Measurements from ENCODE around the gene ZNF662.
"Not testable (repeated sequence)": the region's sequence is repeated elsewhere in the genome, so short reads cannot be mapped to it uniquely, and the experiment has no call there.

Gene ZNF662

DNA sequence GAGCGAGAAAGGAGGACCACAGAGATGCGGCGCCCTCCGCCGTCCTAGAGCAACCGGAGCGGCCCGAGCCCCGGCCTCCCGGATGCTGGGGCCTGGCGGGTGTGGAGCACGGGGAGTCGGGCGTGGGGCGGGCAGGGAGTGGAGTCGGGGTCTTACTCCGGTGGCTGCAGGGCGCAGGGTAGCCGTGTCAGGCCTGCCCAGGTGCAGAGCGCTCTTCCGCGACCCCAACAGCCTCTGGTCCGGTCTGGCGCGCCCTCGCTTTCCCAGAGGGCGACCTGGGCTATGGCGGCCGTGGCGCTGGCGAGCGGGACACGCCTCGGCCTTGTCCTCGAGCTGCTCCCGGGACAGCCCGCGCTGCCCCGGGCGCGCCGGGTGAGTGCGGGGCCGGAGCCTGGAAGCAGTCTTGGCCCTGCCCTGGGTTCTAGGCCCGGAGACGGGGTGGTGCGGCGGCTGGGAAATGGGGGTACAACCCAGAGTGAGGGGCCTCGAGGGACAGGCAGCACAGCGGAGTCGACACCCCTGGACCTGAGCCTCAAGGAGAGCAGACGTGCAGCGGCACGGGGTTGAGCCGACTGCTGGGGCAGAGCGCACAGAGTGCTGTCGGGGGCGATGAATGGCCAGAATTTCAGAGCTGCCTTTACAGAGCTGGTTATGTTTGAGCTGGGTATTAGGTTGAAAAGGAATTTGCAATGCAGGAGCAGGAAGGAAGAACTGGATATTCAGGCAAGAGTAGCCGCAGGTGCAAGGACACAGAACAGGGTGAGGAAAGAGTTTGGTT lies at the start of gene ZNF662:
TSS of gene ZNF662 (plus strand) at position 73 of the 778 bp plus-strand sequence. CDS start 1,973 bp downstream, outside the sequence.
- DNase-seq, result peak in 1 of 2 donors; percentile 49

DNA sequence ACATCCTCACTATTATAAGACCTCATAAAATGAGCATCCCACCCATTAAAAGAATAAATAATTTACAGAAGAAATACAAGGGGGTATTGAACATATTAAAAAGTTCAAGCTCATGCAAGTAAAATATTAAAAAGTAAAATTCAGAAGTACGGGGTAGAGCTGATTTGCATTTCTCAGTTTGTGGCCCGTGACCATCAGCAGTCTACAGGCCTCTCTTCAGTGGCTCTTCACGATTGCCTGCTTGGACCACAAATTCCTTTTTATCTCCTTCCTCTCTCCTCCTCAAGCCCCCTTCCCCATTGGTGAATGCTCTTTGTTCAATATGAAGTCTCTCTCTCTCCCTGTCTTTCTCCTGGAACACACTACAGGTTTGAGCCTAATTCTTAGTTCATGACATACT lies 49.4 kb upstream of the ZNF662 start:
- no peak for DNase-seq

DNA sequence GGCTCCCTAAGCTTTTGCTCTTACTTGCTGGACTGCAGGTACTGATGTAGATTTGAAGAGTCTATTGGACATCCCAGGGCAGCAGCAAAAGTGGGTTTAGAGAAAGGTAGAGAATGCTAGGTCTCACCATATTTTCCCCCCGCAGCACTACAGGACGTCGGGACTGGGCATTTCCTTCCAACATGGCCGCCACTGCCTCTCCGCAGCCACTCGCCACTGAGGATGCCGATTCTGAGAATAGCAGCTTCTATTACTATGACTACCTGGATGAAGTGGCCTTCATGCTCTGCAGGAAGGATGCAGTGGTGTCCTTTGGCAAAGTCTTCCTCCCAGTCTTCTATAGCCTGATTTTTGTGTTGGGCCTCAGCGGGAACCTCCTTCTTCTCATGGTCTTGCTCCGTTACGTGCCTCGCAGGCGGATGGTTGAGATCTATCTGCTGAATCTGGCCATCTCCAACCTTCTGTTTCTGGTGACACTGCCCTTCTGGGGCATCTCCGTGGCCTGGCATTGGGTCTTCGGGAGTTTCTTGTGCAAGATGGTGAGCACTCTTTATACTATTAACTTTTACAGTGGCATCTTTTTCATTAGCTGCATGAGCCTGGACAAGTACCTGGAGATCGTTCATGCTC lies 41.5 kb upstream of the ZNF662 start:
- DNase-seq, result no peak

DNA sequence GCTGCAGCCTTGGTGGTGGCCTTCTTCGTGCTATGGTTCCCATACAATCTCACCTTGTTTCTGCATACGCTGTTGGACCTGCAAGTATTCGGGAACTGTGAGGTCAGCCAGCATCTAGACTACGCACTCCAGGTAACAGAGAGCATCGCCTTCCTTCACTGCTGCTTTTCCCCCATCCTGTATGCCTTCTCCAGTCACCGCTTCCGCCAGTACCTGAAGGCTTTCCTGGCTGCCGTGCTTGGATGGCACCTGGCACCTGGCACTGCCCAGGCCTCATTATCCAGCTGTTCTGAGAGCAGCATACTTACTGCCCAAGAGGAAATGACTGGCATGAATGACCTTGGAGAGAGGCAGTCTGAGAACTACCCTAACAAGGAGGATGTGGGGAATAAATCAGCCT lies 40.7 kb upstream of the ZNF662 start:
- DNase-seq, result no peak

DNA sequence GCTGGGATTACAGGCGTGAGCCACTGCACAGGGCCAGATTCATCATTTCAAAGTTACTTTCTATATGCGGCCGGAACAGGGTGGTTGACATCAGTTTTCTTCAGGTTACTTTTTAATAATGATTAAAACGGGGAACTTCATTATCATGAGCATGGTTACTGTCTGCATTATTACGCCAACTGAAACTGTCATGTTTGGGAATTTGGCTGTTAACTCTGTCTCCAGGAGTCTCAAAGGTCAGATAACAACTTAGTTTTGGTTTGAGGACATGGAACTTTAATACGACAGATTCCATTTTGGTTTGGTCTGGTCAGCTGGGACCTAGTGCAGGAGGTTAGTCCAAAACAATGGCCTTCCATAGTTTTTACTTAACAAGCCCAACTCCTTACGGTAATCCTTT lies 38.8 kb upstream of the ZNF662 start:
- no peak for DNase-seq

DNA sequence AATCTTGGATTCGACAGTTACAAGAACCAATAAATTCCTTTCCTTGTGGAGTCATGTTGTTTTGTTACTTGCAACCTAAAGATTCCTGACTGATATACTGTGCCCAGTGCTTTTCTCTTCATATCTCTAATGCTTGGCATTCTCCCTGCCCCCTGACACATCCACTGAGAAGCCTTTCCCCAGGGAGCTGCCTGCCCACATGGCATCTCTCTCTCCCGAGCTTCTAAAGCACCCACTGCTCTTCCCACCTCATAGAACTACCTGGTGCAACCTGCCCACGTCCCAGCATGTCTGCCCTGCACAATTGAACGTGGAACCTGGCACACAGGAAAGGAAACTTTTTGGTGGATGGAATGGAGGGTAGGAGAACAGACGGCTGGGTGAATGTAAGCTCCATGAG lies 37.1 kb upstream of the ZNF662 start:
- no peak for DNase-seq

DNA sequence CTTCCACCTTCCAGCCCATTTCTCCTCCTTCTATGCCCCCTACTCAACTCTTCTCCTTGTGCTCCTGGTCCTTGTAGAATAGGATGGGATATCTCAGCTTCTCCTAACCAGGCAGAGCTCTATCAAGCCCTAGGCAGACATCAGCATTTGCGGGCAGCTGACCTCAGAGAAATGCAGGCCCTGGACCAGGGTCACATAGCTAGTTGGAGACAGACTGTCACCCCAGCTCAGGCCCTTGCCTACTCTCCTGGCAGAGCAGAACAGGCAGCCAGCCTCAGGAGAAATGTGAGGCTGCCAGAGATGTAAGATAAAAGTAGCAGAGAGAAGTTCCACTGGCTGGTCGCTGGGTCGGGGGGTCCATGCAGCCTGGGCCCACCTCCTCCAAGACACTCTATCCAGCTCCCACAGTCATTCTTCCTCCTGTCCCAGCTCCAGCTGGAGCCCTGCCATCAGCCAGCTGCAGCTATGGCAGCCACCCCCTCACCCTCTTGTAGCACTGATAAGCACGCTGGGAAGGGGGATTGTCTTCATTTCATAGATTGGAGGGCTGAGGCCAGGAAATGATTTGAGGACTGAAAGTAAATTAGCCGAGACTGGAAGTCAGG lies 34.2 kb upstream of the ZNF662 start:
- no peak for DNase-seq

DNA sequence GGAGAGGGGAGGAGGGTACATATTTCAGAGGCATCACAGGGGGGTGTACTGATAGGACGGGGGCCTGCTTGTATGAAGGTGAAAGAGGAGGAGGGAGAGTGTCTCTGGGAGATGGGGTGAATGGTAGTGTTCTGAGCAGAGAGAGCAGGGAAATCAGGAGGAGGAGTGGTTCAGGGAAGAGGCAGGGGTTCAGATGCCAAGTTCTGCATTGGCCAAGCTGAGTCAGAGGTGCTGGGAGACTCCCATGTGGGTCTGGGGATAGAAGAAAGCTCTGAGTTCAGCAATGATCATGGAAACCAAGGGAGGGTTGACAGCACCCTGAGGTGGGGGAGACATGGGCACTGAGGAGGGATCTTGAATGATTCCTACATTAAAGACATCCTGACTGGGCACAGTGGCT lies 33.2 kb upstream of the ZNF662 start:
- no peak for DNase-seq

DNA sequence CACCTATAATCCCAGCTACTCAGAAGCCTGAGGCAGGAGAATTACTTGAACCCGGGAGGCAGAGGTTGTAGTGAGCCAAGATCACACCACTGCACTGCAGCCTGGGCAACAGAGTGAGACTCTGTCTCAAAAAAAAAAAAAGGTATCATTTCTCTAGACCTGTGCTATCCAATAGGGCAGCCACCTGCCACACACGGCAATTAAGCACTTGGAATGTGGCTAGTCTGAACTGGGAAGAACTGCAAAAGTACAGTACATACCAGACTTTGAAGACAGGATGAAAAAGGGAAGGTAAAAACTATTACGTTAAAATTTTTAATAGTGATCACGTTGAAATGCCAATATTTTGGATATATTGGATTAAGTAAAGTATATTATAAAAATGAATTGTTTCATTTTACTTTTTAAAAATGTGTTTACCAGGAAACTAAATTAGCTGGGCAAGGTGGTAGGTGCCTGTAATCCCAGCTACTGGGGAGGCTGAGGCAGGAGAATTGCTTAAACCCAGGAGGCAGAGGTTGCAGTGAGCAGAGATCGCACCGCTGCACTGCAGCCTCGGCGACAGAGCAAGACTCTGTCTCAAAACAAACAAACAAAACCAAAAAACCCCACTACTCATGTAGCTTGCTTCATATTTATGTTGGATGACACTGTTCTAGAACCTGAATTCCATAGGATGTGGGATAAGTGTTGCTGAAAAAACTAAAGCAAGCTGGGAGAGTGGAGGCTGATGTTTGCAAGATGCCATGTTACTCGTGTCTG lies 32.5 kb upstream of the ZNF662 start:
- no peak for DNase-seq

DNA sequence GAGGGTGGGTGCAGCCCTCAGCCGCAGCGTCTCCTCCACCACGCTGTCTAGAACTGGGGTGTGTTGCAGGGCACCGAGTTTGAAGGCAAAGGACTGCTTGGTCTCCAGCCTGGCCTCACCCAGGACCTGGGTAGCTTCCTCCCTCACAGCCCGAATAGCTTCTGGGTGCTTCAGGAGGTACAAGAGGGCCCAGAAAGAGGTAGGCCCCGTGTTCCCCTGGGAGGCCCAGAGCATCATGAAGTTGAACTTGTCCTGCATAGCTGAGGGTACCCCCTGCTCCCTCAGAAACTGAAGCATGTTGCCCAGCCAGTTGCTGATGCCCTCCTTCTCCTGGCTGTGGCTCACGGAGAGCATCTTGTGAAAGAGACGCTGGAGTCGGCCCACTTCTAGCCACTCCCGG lies 31.2 kb upstream of the ZNF662 start:
- no peak for DNase-seq

DNA sequence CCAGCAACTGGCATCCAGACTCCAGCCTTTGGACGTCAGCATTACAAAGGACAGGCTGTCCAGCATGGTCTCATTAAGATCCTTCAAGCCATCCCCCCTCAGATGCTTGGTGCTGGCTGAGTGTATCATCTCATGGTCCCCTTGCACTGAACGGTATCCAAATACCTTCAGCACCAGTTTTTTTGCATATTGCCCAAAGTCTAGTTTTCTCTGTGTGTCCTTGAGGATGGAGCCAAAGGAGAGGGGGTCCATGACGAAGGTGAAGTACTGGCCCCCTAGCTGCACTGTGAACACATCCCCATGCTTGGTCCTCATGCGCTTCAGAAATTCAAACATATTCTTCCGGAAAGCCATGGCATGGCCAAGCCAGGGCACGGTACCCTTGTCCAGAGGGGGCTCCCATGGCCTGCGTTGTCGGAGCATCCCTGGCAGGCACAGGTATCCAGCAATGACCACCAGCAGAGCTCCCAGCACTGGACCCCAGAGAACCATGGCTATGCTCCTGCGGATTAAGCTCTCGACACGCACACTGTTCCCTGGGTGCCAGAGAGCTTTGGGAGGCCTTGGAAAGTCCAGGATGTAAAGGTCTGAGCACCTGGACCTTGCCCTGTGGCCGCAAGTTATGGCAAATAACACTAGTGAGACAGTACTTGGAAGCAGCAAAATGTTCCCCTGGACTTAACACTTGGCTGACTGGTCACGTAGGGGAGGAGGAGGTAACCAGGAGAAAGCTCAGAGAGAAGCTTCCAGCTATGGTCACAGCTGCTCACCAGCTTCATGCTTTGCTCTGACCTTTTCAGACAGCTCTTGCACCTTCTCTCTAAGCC lies 30.4 kb upstream of the ZNF662 start, which contains the start of gene CYP8B1:
TSS of gene CYP8B1 (minus strand) at position 555 of the 827 bp plus-strand sequence. CDS start at position 492, 63 bp downstream.
- no peak for DNase-seq

DNA sequence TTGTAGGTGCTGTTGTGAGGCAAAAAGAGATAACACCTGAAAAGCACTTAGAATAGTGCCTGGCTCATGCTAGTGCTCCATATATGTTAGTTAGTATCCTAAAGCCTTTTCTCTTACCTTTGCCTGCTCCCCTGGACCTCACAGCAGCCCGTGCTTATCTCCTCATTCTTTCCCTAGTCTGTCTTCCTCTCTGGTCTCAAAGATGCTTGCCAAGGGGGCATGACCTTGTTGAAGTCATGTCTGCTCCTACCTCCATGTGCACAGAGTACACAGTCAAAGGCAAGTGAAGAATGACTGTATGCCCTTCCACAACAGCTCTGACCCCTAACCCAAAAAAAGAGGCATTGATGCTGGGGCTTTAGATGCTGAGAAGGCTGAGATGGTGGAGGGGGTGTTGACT lies 29.5 kb upstream of the ZNF662 start:
- DNase-seq, result no peak

DNA sequence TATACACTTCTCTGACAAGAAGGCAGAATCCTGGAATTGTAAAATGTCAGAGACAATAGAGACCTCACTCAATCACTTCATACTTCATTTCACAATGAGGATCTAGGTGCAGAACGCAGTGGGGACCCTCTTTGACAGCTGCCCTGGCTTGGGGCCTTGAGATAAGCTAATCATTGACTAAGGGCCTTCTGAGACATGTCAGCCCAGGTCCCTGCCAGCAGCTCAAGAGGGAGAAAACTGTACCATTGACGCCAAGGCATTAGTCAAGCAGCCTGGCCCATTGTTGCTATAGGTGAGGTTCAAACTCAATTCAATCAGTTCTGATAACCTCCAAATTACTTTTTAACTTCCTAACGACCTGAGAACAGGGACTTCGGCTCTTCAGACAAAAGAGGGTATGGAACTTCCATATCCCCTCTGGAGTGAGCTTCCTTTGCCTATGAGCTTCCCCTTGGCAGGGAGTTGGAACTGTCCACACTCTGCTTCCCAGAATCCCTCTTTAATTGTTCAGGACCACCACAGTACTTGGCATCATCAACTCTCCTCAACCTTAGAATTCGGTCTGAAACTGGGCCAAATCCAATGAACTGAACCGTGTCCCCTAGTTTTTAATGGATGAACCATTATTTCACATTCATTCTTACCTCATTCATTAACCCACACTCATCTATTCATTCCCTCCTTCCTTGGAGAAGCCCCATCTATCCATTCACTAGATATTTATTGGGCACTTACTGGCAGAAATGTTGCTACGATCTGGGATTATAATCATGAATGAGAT lies 28.8 kb upstream of the ZNF662 start:
- DNase-seq, result no peak

DNA sequence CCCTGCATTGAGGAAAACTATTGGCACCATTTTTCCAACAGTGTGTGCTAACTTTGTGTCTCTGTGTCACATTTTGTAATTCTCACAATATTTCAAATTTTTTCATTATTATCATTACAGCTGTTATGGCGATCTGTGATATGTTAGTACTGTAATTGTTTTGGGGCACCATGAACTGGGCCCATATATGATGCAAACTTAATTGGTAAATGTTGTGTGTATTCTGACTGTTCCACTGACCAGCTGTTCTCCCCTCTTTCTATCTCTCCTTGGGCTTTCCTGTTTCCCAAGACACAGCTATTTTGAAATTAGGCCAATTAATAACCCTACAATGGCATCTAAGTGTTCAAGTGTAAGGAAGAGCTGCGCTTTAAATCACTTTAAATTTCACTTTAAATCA lies 28.1 kb upstream of the ZNF662 start:
- DNase-seq, result no peak

DNA sequence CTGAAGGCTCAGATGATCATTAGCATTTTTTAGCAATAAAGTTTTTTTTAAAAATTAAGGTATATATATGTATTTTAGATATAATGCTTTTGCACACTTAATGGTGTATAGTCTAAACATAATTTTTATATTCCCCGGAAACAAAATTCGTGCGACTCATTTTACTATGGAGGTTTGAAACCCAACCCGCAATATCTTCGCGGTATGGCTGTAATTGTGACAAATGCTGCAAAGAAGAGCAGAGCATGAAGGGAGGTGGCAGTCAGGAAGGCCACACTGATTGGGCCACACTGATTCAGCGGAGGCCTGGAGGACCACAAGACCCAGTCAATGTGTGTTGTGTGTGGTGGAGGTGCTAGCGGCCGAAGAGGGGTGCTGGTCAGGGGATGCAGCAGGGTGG lies 25.8 kb upstream of the ZNF662 start:
- DNase-seq, result no peak

DNA sequence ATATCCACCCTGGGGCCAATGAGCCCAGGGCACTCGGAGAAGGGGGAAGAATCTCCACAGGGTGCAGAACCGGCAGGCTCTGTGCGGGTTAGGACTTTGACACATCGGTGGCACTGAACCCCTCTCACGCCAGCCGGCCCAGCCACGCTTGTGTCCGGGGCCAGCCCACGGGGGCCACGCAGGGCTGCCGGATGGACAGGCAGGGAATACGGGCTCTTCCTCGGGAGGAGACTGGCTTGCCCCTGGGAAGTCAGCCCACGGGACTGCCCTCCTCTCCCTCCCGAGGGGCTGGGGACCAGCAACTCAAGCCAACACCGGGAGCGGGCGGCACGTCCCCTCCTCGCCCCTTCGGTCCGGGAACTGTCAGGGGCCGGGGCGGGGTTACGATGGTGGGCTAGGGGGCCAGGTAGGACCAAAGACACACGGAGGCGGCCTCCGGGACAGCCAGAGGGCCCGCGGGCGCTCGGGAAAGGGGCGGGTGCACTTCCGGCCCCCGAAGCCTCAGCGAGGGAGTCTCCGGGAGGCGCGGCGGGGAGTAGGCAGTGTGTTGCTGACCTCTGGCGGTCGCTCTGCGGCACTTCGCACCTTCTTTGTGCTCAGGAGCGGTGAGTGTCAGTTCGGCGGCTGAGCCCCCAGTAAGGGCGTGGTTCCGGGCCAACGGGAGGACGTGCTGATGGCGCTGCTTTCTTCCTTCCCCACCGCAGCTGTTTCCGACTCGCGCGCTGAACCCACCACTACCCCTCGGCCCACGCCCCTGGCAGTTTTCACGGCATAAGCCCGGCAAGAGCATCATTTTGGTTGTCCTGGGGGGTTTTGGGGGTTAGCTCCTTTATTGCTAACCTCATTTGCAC lies 25.1 kb upstream of the ZNF662 start:
- DNase-seq, result peak; percentile 86 to 89

DNA sequence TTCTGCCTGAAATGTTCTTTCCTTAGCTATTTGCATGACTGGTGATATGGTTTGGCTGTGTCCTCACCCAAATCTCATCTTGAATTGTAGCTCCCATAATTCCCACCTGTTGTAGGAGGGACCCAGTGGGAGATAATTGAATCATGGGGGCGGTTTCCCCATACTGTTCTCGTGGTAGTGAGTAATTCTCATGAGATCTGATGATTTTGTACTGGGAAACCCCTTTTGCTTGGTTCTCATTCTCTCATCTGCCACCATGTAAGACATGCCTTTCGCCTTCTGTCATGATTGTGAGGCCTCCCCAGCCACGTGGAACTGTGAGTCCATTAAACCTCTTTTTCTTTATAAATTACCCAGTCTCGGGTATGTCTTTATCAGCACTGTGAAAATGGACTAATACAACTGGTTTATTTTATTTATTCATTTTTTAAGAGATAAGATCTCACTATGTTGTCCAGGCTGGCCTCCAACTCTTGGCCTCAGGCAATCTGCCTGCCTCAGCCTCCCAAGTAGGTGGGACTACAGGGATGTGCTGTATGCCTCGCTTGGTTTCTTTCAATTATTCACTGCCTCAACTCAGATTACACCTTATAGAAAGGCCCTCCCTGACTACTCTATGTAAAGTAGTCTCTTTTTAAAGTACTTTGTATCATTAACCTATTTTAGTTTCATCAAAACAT lies 22.6 kb upstream of the ZNF662 start:
- not testable (repeated sequence) for DNase-seq

DNA sequence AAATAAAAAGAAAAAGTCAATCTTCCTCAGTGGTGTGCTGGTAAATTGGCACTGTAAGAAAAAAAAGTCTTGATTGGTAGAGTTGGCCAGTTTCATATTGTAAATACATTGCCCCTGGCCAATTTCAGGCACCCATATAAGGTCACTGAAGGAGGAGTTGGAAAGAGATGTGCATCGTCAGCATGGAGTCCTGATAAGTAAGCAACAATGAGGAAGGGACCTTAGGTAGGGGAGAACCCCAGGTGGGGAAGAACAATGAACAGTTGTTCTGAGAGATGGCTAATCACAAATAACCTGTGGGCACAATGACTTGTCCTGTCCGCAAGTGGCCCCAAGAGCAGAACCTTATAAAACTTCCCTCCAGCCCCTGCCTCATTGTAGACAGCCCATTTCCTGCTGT lies 21.6 kb upstream of the ZNF662 start:
- DNase-seq, result no peak

DNA sequence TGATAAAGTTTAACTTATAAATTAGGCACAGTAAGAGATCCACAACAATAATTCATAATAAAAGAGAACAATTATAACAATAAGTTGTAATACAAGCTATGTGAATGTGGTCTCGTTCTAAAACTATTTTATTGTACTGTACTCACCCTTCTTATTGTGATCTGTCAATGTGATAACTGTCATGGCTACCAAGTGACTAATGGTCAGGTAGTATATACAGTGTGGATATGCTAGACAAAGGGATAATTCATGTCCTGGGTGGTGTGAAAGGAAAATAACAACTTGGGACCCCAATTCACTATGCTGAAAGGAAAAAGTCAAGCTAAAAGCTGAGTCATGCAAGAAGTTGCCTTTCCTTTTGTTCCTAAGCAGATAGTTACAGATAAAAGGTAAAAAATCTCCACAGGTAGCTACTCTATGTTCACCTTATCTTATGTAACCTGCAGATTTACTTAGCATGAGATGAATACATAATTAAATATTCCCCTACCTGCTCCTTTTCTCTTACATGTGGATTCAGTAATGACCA lies 19.6 kb upstream of the ZNF662 start:
- no peak for DNase-seq

DNA sequence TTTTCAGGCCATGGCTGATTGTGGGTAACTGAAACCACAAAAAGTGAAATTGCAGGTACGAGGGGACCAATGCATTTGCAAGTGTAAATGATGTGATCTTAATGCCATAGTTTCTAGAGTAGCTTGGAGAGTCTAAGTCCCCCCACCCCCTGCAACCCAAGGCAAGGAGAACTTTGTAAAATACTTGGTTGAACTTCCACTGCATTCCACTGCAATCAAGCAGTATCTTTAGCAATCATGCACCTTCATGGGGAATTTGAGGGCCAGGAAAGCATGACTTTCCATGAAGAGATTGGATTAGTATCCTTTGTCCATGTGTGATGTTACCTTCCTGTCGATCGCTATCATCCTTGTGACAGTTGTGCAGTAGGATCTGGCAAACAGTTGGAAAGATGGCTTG lies 18.9 kb upstream of the ZNF662 start:
- DNase-seq, result no peak

Data from stimulated activated CD4-positive, alpha-beta T cell treated with anti-CD3 and anti-CD28 coated beads, Interleukin-2, amount 100 ng/mL, for 24 hours (primary cell).